NCI-H187 treated with DMSO at 0.1 percent for 48 hours (cell line): ENCODE measurements around the gene ACER3.
"Not testable (repeated sequence)": the region's sequence is repeated elsewhere in the genome, so short reads cannot be mapped to it uniquely, and the experiment has no call there.

Experiments used
- DNase-seq: peaks from one replicate; lab custom pipeline; 2025; lab: John Stamatoyannopoulos, UW

ACER3 gene

GRCh38 chr11:76836613-76837291 lies 24.0 kb upstream of the ACER3 start:
- DNase-seq: no peak

DNA sequence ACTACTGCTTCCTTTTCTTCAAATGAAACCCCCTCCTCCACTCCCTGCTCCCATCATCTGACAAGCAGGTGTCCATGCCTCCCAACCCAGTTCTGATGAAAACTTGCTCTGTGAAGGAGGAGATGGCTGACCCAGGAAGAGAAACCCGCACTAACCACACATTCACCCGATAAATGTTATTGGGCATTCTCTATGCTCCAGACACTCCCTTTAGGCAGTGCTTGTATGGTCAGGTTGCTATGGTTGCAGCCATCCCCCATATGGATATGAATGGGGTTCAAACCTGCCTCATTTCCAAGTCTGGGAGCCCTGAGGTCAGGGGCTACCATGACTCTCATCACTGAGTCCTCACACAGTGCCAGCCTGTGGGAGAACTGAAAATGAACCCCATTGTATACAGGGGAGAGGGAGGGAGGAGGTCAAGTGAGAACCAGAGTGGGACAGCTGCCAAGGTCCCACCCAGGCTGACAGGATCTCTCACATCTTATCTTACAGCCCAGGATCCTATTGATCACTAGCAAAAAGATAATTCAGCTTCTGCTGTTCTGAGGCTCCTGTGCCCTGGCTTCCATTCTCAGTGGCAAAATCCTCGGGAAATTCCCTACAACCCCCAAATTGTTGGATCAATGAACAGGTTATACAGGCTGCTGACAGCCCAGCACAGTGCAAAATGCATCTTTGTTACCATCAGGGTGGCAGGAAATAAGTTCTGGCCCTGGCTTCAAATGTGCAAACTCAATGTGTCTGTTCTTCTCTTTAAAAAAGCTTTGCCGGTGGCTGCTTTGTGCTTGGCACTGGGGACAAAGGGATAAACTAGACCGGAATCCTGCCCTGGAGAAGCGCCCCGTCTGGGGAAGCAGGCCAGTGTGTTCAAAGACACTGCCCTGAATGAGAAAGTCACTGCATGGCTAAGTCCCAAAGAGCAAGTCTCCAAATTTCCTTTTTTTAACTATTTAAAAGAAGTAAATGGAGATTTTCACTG lies 22.7 kb upstream of the ACER3 start:
- DNase-seq: no peak

- no peak for DNase-seq
Observed at GRCh38 chr11:76838678-76839068, 22.0 kb upstream of the ACER3 start.

DNA sequence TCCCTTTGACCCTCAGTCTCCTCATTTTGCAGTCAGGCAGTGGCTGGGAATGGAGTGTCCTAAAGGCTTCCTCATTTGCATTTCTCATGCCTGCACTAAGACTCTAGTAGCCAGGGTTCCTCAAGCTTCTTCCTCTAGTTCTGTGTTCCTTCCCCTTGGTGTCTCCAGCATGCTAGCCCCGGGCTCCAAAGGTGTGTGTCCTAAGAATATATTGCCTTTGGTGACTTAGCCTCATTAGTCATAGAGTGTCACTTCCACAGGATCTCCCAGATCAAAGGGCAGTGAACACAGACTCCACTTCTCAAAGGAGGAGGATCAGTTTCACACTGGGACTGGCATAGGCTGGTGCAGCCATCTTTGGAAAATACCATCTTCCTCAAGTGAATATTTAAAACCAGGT lies 21.4 kb upstream of the ACER3 start:
- no peak for DNase-seq

DNA sequence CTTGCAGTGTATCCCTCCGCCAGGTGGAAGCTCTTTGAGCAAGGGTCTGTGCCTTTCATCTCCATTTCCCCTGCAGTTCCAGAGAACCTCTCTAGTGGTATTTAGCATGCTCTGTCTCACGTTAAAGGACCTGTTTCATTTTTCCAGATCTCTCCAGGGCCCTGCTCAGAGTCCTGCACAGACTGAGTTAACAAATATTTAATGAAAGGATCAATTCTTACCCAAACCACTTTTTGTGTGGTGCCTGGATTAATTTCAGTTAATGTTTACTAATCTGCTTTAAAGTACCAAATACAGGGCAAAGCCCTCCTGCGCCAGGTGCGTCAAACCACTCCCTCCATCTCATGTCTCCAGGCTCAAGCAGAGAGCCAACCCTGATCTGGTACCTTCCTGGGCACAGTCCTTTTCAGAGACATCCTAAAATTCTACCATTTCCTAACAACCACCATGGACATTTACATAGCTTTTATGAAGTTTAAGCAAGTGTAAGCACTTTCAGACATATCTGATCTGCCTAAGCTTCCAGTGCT lies 18.7 kb upstream of the ACER3 start:
- DNase-seq: no peak

- no peak for DNase-seq
Observed at GRCh38 chr11:76843907-76844306, 16.8 kb upstream of the ACER3 start.

- no peak for DNase-seq
Observed at GRCh38 chr11:76844511-76844910, 16.2 kb upstream of the ACER3 start.

GRCh38 chr11:76845069-76845468 lies 15.6 kb upstream of the ACER3 start:
- no peak for DNase-seq

DNA sequence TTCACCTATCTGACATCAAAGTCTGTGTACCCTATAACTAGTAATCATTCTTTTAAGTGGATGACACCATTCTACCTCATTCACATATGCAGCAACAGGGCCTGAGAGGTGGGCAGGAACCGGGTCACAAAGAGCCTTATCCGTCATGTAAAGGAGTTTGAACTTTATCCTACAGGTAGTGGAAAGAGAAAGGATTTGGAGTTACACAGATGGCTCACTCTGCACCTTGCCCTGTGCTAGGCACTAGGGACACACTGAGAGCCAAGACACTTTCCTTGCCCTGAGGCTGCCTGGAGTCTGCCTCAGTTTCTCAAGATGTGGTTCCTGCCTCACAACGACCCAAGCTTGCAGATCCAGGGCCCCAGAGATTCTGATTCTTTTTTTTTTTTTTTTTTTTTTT lies 14.3 kb upstream of the ACER3 start:
- DNase-seq: no peak

DNA sequence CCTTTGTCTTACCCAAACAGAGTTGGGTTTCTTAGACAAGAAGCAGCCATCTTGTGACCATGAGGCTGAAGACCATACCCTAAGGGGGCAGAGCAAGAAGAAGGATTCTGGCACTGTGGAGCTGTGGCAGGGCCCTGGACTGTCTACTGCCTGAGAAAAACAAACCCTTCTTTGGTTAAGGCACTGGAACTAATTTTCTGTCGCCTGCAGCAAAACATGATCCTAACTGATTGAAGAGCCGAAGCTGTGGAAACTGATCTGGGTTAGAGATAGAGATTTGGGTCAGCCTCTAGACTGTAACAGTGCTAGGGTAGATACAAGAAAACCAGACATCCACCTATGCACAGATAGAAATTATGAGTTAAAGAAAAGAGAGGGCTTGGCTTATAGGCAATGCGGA lies 11.3 kb upstream of the ACER3 start:
- DNase-seq: no peak

DNA sequence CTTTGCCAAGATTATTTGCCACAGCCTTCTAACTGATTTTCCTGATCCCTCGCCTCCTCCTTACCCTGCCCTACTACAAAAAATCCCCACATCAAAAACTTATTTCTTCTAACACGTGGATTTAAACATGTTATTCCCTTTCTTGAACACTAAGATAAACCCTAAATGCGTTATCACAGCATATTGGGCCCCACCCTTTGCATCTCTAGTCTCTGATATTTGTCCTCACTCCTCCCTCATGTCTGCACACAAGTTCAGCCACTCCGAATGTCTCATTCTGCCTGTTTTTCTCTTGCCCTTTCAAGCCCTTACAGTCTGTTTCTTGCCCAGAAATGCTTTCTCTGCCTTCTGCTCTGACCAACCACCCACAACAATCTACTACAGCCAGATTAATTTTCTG lies 10.6 kb upstream of the ACER3 start:
- no peak for DNase-seq

- DNase-seq: no peak
Observed at GRCh38 chr11:76850815-76851214, 9.9 kb upstream of the ACER3 start.

DNA sequence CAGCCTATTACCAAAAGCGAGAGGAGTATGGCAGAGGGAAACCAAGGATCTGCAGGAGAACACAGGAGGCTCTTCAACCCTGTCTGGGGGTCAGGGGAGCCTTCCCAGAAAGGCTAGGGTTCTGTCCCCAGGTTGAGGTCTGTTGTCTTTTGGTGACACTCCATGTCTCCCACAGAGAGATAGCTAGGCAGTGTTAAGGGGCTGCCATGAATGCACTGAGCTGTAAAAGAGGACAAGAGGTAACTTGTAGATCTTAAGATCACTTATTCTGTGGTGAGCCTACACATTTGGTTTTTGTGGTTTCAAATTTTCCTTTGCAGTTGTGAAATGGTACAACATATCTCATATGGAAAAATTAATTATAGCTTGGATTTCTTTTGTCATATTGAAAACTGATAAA lies 6.0 kb upstream of the ACER3 start:
- no peak for DNase-seq

DNA sequence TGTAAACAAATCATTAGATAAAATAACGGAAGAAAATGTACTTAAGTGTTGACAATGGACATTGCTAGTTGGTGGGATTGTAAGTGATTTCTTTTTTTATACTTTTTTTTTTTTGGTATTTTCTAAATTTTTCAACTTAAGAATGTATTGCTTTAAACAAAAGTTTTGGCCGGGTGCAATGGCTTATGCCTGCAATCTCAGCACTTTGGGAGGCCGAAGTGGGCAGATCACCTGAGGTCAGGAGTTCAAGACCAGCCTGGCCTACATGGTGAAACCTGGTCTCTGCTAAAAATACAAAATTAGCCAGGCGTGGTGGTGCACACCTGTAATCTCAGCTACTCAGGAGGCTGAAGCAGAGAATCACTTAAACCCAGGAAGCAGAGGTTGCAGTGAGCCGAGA lies 5.0 kb upstream of the ACER3 start:
- DNase-seq: not testable (repeated sequence)

DNA sequence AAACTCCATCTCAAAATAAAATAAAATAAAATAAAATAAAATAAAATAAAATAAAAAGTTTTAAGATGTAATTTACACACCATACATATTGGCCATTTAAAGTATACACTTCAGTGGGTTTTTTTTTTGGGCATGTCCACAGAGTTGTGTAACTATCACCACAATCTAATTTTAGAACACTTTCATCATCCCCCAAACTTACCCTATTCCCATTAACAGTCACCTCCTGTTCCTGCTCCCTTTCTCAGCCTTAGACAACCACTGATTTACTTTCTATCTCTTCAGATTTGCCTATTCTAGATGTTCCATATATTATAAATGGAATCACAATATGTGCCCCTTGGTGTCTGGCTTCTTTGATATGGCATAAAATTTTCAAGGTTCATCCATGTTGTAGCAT lies 4.6 kb upstream of the ACER3 start:
- no peak for DNase-seq

DNA sequence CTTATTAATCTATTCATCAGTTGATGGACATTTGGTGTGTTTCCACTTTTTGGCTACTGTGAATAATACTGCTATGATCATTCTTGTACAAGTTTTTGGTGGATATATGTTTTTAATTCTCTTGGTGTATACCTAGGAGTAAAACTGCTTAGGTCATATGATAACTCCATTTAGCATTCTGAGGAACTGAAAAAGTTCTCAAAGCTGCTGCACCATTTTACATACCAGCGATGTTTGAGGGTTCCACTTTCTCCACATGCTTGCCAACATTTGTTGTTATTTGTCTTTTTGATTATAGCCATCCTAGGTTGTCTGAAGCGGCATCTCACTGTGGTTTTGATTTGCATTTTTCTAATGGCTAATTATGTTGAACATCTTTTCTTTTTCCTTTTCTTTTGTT lies 4.1 kb upstream of the ACER3 start:
- no peak for DNase-seq

- DNase-seq: no peak
Observed at GRCh38 chr11:76857781-76858410, 2.8 kb upstream of the ACER3 start.

DNA sequence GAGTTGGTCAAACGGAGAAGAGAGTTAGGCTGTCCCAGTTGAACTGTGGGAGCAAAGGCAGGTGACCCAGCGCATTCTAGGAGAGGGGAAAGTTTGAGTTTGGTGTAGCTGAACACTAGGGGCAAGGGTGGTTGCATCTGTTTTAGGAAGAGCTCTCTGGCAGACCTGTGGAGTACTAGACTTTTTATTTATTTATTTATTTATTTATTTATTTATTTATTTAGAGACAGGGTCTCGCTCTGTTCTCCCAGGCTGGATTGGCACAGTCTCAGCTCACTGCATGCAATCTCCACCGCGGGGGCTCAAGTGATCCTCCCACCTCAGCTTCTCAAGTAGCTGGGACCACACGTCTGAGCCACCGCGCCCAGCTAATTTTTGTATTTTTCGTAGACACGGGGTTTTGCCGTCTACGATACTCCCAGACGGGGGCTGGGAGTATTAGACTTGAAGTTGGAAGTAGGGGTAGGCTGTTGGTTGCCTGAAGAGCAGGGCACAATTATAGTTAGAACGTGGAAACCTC lies 950 bp upstream of the ACER3 start:
- DNase-seq: no peak

DNA sequence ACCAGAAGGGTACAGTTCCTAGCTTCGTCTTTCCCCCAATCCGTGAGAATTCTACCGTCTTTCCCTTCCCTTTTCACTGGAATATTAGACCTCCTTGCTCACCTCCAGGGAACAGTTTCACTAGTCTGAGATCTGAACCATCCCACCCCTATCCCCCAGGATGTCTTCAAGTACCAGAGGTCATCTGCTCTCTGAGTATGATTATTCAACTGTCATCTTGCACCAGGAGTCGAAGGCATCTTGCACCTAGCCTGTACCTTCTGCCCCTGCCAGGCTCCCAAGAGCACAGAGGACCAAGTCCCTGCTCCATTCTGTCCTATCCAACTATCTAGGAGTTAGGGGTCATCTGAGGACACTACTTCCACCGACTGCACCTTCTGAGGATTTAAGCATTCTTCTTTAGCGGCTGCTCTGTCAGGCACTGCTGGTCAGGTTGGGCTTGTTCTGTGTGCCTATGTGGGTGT lies 804 bp downstream of the ACER3 start:
- no peak for DNase-seq

- not testable (repeated sequence) for DNase-seq
Observed at GRCh38 chr11:76862794-76863193, 2.1 kb downstream of the ACER3 start.

- DNase-seq: no peak
Observed at GRCh38 chr11:76863196-76863777, 2.6 kb downstream of the ACER3 start.
